ENCODE results near the gene ANAPC7.

- TF ChIP-seq CTCF (IDR thresholded peaks at IDR 0.05), result no peak
- TF ChIP-seq POLR2A (IDR thresholded peaks at IDR 0.05), result no peak
Measured at GRCh38 chr12:110371408-110372055, 32.0 kb downstream of the ANAPC7 start.
